ENCODE results near the gene PDZD2.

PDZD2 gene

DNA sequence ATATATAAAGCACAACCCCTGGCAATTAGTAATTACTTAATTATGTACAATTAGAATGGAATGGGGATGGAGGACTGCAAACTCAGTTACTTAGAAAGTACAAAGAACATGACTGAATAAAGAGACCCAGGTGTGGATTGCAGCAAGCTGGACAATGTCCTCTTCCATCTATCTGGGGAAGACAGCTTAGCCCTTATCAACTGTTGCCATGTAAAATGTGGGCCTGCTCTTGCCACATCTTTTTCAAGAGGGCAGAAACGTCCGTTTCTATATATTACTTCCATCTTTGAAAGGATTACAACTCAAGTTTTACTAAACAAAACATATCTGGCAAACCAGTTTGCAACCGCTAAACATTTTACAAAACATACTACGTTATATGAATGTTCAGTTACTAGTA is 509.0 kb downstream of the PDZD2 start:
- Histone ChIP-seq H3K36me3 (peaks cover 20% of the 10 kb centered on the region), H3K27ac (no peak overlapping the region), H3K9me3 (ENCODE audit: severe bottlenecking) (peaks cover 3% of the 10 kb centered on the region), H3K27me3 (ENCODE audit: insufficient read depth, low read depth, severe bottlenecking) (no peaks in the 10 kb centered on the region), H3K4me3 (ENCODE audit: low read depth, low read length) (no peak overlapping the region)
- TF ChIP-seq, protein P1, sequence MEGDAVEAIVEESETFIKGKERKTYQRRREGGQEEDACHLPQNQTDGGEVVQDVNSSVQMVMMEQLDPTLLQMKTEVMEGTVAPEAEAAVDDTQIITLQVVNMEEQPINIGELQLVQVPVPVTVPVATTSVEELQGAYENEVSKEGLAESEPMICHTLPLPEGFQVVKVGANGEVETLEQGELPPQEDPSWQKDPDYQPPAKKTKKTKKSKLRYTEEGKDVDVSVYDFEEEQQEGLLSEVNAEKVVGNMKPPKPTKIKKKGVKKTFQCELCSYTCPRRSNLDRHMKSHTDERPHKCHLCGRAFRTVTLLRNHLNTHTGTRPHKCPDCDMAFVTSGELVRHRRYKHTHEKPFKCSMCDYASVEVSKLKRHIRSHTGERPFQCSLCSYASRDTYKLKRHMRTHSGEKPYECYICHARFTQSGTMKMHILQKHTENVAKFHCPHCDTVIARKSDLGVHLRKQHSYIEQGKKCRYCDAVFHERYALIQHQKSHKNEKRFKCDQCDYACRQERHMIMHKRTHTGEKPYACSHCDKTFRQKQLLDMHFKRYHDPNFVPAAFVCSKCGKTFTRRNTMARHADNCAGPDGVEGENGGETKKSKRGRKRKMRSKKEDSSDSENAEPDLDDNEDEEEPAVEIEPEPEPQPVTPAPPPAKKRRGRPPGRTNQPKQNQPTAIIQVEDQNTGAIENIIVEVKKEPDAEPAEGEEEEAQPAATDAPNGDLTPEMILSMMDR (IDR thresholded peaks at IDR 0.05; ENCODE audit: low read depth, low read length), result no peak
- DNase-seq, result no peak

DNA sequence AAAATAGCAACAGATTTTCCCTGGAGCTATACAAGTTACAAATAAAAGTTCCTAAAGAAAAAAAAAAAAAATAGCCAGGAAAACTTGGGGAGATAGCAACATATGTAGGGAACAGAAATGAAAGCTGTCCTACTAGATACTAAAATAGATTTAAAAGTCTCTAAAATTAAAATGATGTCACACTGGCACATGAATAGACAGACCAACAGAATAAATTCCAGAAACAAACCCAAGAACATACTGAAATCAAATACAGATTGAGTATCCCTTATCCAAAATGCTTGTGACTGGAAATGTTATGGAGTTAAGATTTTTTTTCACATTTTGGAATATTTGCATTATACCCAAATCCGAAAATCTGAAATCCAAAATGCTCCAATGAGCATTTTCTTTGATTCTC is 511.4 kb downstream of the PDZD2 start:
- Histone ChIP-seq H3K27ac (no peak overlapping the region), H3K9me3 (ENCODE audit: severe bottlenecking) (no peaks in the 10 kb centered on the region), H3K36me3 (peaks cover 28% of the 10 kb centered on the region), H3K27me3 (ENCODE audit: insufficient read depth, low read depth, severe bottlenecking) (no peaks in the 10 kb centered on the region), H3K4me3 (ENCODE audit: low read depth, low read length) (no peak overlapping the region)
- TF ChIP-seq, protein P1 (IDR thresholded peaks at IDR 0.05; ENCODE audit: low read depth, low read length), result no peak
- DNase-seq, result no peak

DNA sequence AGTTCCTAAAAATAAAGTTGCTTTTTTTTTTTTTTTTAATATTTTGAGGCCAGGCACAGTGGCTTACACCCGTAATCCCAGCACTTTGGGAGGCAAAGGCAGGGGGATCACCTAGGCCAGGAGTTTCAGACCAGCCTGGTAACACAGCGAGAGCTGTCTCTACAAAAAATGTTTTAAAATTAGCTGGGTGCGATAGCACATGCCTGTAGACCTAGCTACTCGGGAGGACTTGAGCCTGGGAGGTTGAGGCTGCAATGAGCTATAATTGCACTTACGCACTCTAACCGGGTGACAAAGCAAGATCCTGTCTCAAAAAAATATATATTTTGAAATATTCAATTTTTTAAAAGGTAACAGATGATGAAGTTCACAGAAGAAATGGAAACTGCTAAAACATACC is 512.3 kb downstream of the PDZD2 start:
- DNase-seq, result no peak
- Histone ChIP-seq H3K27me3 (ENCODE audit: insufficient read depth, low read depth, severe bottlenecking) (no peaks in the 10 kb centered on the region), H3K36me3 (peaks cover 33% of the 10 kb centered on the region), H3K27ac (no peak overlapping the region), H3K9me3 (ENCODE audit: severe bottlenecking) (no peaks in the 10 kb centered on the region), H3K4me3 (ENCODE audit: low read depth, low read length) (no peak overlapping the region)
- TF ChIP-seq, protein P1 (IDR thresholded peaks at IDR 0.05; ENCODE audit: low read depth, low read length), result no peak

DNA sequence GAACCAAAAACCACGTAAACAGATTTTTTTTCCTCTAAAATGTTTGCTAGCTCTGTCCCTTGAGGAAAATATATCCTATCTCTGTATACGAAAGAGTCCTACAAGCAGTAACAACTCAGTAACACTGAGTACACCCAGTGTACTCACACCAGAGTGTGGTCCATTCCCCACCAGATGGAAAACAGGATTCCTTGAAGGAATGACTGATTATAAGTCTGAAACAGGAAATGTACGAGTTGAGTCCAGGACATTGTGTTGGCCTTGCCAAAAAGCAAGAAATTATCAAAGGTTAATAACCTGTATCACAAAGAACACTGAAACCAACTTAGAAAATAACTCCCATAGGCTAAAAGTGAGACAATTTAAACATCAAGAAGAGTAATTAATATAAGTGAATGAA is 514.8 kb downstream of the PDZD2 start:
- Histone ChIP-seq H3K27ac (no peak overlapping the region), H3K9me3 (ENCODE audit: severe bottlenecking) (no peaks in the 10 kb centered on the region)
- TF ChIP-seq, protein P1 (IDR thresholded peaks at IDR 0.05; ENCODE audit: low read depth, low read length), result no peak

DNA sequence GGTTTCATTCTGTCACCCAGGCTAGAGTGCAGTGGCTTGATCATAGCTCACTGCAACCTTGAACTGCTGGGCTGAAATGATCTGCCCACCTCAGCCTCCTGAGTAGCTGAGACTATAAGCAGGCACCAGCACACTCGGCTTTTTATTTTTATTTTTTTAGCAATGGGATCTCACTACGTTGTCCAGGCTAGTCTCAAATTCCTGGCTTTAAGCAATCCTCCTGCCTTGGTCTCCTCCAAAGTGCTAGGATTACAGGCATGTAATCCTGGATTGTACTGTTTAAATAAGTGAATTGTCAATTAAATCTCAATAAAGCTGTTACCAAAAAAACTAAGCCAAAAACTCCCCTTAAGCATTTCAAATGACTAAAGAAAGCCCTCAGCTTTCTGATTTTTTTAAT is 516.3 kb downstream of the PDZD2 start:
- Histone ChIP-seq H3K36me3 (peaks cover 38% of the 10 kb centered on the region), H3K27ac (no peak overlapping the region), H3K4me3 (ENCODE audit: low read depth, low read length) (no peak overlapping the region), H3K27me3 (ENCODE audit: insufficient read depth, low read depth, severe bottlenecking) (no peaks in the 10 kb centered on the region), H3K9me3 (ENCODE audit: severe bottlenecking) (no peaks in the 10 kb centered on the region)
- TF ChIP-seq, protein P1 (IDR thresholded peaks at IDR 0.05; ENCODE audit: low read depth, low read length), result no peak
- DNase-seq, result no peak

More for the DNA sequence above, 514.8 kb downstream of the PDZD2 start:
- DNase-seq, result no peak
- H3K27me3 ChIP-seq (ENCODE audit: insufficient read depth, low read depth, severe bottlenecking), result no peaks in the 10 kb centered on the region
- H3K4me3 ChIP-seq (ENCODE audit: low read depth, low read length), result no peak overlapping the region
- peaks cover 39% of the 10 kb centered on the region for H3K36me3 ChIP-seq

DNA sequence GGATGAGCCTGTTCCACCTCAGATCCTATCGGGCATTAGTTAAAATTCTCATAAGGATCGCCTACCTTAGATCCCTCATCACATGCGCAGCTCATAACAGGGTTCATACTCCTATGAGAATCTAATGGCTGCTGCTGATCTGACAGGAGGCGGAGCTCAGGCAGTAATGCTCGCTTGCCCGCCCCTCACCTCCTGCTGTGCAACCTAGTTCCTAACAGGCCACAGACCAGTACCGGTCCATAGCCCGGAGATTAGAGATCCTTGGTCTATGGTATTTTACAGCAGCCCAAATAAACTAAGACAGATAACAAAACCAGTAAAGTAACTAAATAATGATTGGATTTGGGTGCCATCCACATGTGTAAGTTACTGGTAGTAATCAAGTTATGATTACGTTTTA is 517.7 kb downstream of the PDZD2 start:
- TF ChIP-seq, protein P1 (IDR thresholded peaks at IDR 0.05; ENCODE audit: low read depth, low read length), result no peak
- no peak overlapping the region for H3K4me3 ChIP-seq (ENCODE audit: low read depth, low read length)
- no peak for DNase-seq
- H3K9me3 ChIP-seq (ENCODE audit: severe bottlenecking), result no peaks in the 10 kb centered on the region
- H3K27me3 ChIP-seq (ENCODE audit: insufficient read depth, low read depth, severe bottlenecking), result no peaks in the 10 kb centered on the region
- H3K27ac ChIP-seq, result no peak overlapping the region
- H3K36me3 ChIP-seq, result peaks cover 40% of the 10 kb centered on the region

All from WERI-Rb-1 (cell line).